Natural killer cell (primary cell): ENCODE measurements around the gene NIPSNAP3A. TPM values are rescaled to one million over a fixed set of nuclear protein-coding genes. Genes with fewer than 3 reads are reported as not detected.

Experiments
- ATAC-seq, 3 donors: fragments of 150-1000 bp in 2 of 3; fragments of 200-7000 bp in 1 of 3; cut with Tn5 transposase; 1 replicate in 1 of 3; 2 replicates in 2 of 3; pipeline ENCODE4 v1.10.0; 2021; ENCODE audit warnings: mild to moderate bottlenecking in 2 of 3, moderate library complexity in 2 of 3
- DNase-seq, 2 donors: peaks; one replicate each; pipeline versions ENCODE4 v3.0.0 to v3.0.0-alpha.2; 2013 to 2021; ENCODE audit warnings: mixed read lengths in 1 of 2
- H3K27ac ChIP-seq: one replicate; pipeline ENCODE4 v1.5.1; 2013; ENCODE audit warnings: mild to moderate bottlenecking, low read length
- H3K27me3 ChIP-seq: one replicate; pipeline ENCODE4 v1.6.1; 2013; ENCODE audit warnings: low read length; ENCODE audit not compliant: control insufficient read depth, insufficient read depth
- H3K36me3 ChIP-seq: one replicate; pipeline ENCODE4 v1.6.1; 2013; ENCODE audit warnings: low read length; ENCODE audit not compliant: control insufficient read depth, insufficient read depth
- H3K4me1 ChIP-seq: one replicate; pipeline ENCODE4 v1.6.1; 2013; ENCODE audit warnings: low read length; ENCODE audit not compliant: control insufficient read depth, insufficient read depth
- H3K4me3 ChIP-seq: one replicate; pipeline ENCODE4 v1.5.1; 2013; ENCODE audit warnings: low read length
- H3K9me3 ChIP-seq: one replicate; pipeline ENCODE4 v1.6.1; 2013; ENCODE audit warnings: low read length; ENCODE audit not compliant: control insufficient read depth, insufficient read depth
- H3K27ac Mint-ChIP-seq, 2 donors: one replicate each; pipeline ENCODE4 v1.8.0; 2022; ENCODE audit warnings: mild to moderate bottlenecking in 2 of 2, mixed read lengths in 2 of 2, moderate library complexity in 1 of 2
- H3K27me3 Mint-ChIP-seq, 2 donors: one replicate each; pipeline ENCODE4 v1.8.0; 2022; ENCODE audit warnings: low read depth in 2 of 2, mixed read lengths in 2 of 2
- H3K36me3 Mint-ChIP-seq: one replicate; pipeline ENCODE4 v1.8.0; 2022; ENCODE audit warnings: mixed read lengths
- H3K4me1 Mint-ChIP-seq, 2 donors: one replicate each; pipeline ENCODE4 v1.8.0; 2022; ENCODE audit warnings: mixed read lengths in 2 of 2
- H3K4me3 Mint-ChIP-seq: one replicate; pipeline ENCODE4 v1.8.0; 2022; ENCODE audit warnings: mild to moderate bottlenecking, moderate library complexity, mixed read lengths
- H3K9me3 Mint-ChIP-seq, 2 donors: one replicate each; pipeline ENCODE4 v1.8.0; 2022; ENCODE audit warnings: mixed read lengths in 2 of 2
- WGBS: methylation state at CpG from one replicate; pipeline ENCODE4 v1.1.7; 2013; ENCODE audit warnings: missing lambda C conversion rate; ENCODE audit not compliant: insufficient coverage; 5-methylcytosine and 5-hydroxymethylcytosine counted together
- intact Hi-C: fragments of 100-400 bp; cut with micrococcal nuclease; formaldehyde crosslinking; loops from one replicate; pipeline ENCODE4 v1.14.2; 2022
- total RNA-seq, 4 donors: library from RNA; stranded (reverse); fragments of 120-200 nt in 1 of 4; gene quantifications; one replicate each; pipeline versions ENCODE4 v1.2.3 to v1.2.4, GENCODE V29; 2013 to 2022
- TF ChIP-seq, protein P1 (sequence below): fragments of 200-600 bp; IDR thresholded peaks from one replicate; pipeline ENCODE4 v1.8.0; 2022; ENCODE audit warnings: antibody characterized with exemption

NIPSNAP3A gene
- total RNA-seq, 3 donors from 2014 or later (not counting 1 experiment from before 2014, with no cell fraction given), result 9.0 to 11.2 (median 9.8) TPM

DNA sequence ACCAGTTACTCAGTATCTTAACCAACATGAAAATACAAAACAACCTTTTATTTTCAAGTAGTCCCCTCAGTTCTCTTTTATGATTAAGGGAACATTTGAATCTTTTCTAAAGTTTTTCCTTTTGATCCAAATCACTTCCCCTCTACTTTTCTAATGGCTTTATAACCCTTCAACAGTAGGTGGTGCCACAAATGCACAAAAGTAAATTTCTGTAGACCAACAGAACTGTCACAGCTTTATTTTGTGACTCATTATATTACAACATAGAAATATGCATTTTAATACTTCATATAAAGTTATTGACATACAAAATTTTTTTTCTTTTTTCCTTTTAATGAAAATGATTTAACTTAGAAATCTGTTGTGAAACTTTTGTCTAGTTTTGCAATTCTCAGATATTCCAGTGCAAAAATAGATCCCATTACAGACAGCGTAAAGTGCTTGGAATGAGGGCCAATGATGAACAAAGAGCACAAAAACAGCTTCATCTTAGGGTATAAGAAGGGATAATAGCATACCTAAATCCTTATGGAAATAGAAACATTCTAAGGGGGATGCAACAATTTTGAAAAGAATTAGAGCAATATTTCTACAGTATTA is 33.4 kb downstream of the NIPSNAP3A start:
- intact Hi-C loops, result loop anchor here (2.0 kb wide), 1 partner anchor 634 kb away; no protein-coding TSS in a partner anchor
- no peak overlapping the region for H3K4me3 ChIP-seq
- DNase-seq, result peak in 1 of 2 donors; percentile 23
- Mint-ChIP-seq H3K4me3 (no peak overlapping the region), H3K36me3 (no peaks in the 10 kb centered on the region), H3K4me1 (peaks cover 0 to 5% of the 10 kb centered on the region in 2 donors), H3K27me3 (peaks cover 0 to 7% of the 10 kb centered on the region in 2 donors), H3K9me3 (no peaks in the 10 kb centered on the region), H3K27ac (no peak overlapping the region)
- 83% methylated on average over 1 of the region's 1 CpG for WGBS
- no peaks in the 10 kb centered on the region for H3K9me3 ChIP-seq
- TF ChIP-seq, protein P1, sequence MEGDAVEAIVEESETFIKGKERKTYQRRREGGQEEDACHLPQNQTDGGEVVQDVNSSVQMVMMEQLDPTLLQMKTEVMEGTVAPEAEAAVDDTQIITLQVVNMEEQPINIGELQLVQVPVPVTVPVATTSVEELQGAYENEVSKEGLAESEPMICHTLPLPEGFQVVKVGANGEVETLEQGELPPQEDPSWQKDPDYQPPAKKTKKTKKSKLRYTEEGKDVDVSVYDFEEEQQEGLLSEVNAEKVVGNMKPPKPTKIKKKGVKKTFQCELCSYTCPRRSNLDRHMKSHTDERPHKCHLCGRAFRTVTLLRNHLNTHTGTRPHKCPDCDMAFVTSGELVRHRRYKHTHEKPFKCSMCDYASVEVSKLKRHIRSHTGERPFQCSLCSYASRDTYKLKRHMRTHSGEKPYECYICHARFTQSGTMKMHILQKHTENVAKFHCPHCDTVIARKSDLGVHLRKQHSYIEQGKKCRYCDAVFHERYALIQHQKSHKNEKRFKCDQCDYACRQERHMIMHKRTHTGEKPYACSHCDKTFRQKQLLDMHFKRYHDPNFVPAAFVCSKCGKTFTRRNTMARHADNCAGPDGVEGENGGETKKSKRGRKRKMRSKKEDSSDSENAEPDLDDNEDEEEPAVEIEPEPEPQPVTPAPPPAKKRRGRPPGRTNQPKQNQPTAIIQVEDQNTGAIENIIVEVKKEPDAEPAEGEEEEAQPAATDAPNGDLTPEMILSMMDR, result no peak
- H3K36me3 ChIP-seq, result no peaks in the 10 kb centered on the region
- H3K4me1 ChIP-seq, result no peaks in the 10 kb centered on the region
- H3K27me3 ChIP-seq, result no peaks in the 10 kb centered on the region
- no peak overlapping the region for H3K27ac ChIP-seq
- ATAC-seq, result peak in 1 of 3 donors; percentile 41

DNA sequence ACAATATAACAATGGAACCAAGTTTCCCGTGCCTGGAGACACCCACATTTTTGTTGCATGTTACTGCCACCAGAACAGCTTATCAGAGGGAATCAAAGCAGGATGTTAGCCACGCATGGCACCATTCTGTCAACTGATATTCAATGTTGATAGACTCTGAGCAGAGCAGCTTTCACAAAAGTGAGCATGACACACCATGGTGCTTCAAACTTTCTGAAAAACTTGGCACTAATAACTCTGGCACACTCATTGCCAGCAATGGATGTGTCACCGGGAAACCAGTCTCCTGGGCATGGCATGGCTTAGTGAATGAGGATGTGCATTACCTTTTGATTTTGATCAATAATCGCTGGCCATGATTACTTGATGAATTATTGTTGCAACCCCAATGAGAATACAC is 36.1 kb downstream of the NIPSNAP3A start:
- H3K4me1 Mint-ChIP-seq, result peaks cover 0 to 5% of the 10 kb centered on the region in 2 donors
- Histone ChIP-seq H3K36me3 (no peaks in the 10 kb centered on the region), H3K9me3 (no peaks in the 10 kb centered on the region), H3K4me3 (no peak overlapping the region), H3K27me3 (no peaks in the 10 kb centered on the region), H3K4me1 (no peaks in the 10 kb centered on the region), H3K27ac (no peak overlapping the region)
- H3K36me3 Mint-ChIP-seq, result no peaks in the 10 kb centered on the region
- H3K27me3 Mint-ChIP-seq, result peaks cover 0 to 5% of the 10 kb centered on the region in 2 donors
- intact Hi-C loops, result no loop called here
- H3K27ac Mint-ChIP-seq, result no peak overlapping the region
- TF ChIP-seq, protein P1, result no peak
- no peak overlapping the region for H3K4me3 Mint-ChIP-seq
- no peaks in the 10 kb centered on the region for H3K9me3 Mint-ChIP-seq
- DNase-seq (no peak), ATAC-seq (no peak)
- WGBS, result 90% methylated on average over 4 of the region's 4 CpGs

DNA sequence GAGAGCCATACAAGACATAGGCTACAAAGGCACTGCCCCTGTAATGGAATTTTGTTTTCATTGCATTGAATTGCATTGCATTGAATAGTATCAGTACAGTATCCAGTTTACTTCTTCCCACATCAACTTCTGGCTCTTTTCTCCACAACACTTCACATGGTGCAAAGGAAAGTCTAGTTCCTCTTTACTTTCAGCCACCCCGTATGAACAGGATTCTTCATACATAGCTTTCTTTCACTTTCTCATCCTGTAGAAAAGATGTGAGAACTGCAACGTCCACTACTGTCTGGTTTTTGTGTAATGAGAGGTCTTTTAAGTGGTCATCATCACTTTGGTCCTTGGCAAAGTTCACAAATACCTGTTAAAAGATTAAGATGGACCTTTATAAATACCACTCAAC is 36.6 kb downstream of the NIPSNAP3A start:
- Mint-ChIP-seq H3K27me3 (peaks cover 0 to under 1% of the 10 kb centered on the region in 2 donors), H3K36me3 (no peaks in the 10 kb centered on the region), H3K4me1 (peaks cover 0 to 5% of the 10 kb centered on the region in 2 donors), H3K9me3 (no peaks in the 10 kb centered on the region), H3K27ac (no peak overlapping the region), H3K4me3 (no peak overlapping the region)
- H3K36me3 ChIP-seq, result no peaks in the 10 kb centered on the region
- no peak overlapping the region for H3K4me3 ChIP-seq
- DNase-seq, result no peak
- intact Hi-C loops, result no loop called here
- TF ChIP-seq, protein P1, result no peak
- no peak for ATAC-seq
- no peaks in the 10 kb centered on the region for H3K9me3 ChIP-seq
- no peaks in the 10 kb centered on the region for H3K4me1 ChIP-seq
- 50% methylated on average over 1 of the region's 2 CpGs for WGBS
- H3K27ac ChIP-seq, result no peak overlapping the region
- no peaks in the 10 kb centered on the region for H3K27me3 ChIP-seq

DNA sequence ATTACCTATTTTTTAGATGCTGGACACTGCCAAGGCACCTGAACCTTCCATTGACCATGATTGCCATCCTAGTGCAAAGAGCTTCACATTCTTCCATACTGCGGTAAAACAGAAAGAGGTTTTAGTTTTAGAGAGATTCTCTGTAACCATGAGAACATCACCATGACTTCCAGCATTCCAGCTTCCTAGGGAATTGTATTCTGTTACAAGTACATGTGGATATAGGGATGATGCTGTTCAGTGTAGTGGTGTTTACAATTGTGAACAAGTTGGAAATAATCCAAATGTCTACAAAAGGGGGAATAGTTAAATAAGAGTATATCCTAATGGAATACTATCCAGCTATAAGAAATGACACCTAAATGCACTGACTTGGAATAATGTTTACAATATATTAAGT is 38.8 kb downstream of the NIPSNAP3A start:
- H3K4me1 ChIP-seq, result no peaks in the 10 kb centered on the region
- no peaks in the 10 kb centered on the region for H3K9me3 ChIP-seq
- no peaks in the 10 kb centered on the region for H3K27me3 ChIP-seq
- intact Hi-C loops, result no loop called here
- Mint-ChIP-seq H3K36me3 (no peaks in the 10 kb centered on the region), H3K4me1 (peaks cover 0 to 5% of the 10 kb centered on the region in 2 donors), H3K27me3 (no peaks in the 10 kb centered on the region), H3K9me3 (no peaks in the 10 kb centered on the region), H3K4me3 (no peak overlapping the region), H3K27ac (no peak overlapping the region)
- TF ChIP-seq, protein P1, result no peak
- DNase-seq, result no peak
- H3K4me3 ChIP-seq, result no peak overlapping the region
- WGBS, result 100% methylated on average over 1 of the region's 1 CpG
- no peak for ATAC-seq
- H3K27ac ChIP-seq, result no peak overlapping the region
- H3K36me3 ChIP-seq, result no peaks in the 10 kb centered on the region
